Astrocyte (in vitro differentiated cells and primary cell): ENCODE data around the gene MANEA.

ENCODE experiments used
- EZH2 ChIP-seq: IDR thresholded peaks from 2 replicates; pipeline ENCODE4 v1.6.1; 2012; ENCODE audit warnings: mild to moderate bottlenecking, low read length, inconsistent platforms; ENCODE audit not compliant: insufficient read depth
- TF ChIP-seq, protein P1 (sequence below): IDR thresholded peaks from 2 replicates; pipeline ENCODE4 v1.5.1; 2011; ENCODE audit warnings: low read depth, mild to moderate bottlenecking, inconsistent platforms, low read length, moderate library complexity; ENCODE audit not compliant: insufficient read depth

DNA sequence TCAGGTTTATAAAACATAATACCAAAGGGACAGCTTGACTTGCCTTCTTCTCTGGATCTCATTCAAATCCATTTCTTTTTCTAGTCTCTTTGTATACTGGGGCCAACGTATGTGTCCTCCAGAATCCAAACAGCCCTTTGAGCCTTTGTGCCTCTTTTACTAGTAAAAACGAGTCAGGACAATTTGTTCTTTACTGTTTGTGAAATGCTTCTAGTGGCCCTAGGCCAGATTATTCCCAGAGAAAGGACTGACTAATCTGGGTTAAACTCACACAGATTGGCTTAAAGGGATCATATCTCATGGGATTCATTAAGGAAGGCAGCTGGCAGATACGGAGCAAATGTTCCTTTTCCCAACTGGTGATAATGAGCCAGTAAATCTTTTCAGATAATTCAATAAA is 32.1 kb upstream of the MANEA start:
- TF ChIP-seq, protein P1, sequence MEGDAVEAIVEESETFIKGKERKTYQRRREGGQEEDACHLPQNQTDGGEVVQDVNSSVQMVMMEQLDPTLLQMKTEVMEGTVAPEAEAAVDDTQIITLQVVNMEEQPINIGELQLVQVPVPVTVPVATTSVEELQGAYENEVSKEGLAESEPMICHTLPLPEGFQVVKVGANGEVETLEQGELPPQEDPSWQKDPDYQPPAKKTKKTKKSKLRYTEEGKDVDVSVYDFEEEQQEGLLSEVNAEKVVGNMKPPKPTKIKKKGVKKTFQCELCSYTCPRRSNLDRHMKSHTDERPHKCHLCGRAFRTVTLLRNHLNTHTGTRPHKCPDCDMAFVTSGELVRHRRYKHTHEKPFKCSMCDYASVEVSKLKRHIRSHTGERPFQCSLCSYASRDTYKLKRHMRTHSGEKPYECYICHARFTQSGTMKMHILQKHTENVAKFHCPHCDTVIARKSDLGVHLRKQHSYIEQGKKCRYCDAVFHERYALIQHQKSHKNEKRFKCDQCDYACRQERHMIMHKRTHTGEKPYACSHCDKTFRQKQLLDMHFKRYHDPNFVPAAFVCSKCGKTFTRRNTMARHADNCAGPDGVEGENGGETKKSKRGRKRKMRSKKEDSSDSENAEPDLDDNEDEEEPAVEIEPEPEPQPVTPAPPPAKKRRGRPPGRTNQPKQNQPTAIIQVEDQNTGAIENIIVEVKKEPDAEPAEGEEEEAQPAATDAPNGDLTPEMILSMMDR, result no peak
- no peak for TF ChIP-seq EZH2
